Kidney glomerular epithelial cell (primary cell): ENCODE results near the gene SP8.

Experiments
- DNase-seq: peaks from one replicate; lab custom pipeline; 2025; lab: John Stamatoyannopoulos, UW

Gene SP8

DNA sequence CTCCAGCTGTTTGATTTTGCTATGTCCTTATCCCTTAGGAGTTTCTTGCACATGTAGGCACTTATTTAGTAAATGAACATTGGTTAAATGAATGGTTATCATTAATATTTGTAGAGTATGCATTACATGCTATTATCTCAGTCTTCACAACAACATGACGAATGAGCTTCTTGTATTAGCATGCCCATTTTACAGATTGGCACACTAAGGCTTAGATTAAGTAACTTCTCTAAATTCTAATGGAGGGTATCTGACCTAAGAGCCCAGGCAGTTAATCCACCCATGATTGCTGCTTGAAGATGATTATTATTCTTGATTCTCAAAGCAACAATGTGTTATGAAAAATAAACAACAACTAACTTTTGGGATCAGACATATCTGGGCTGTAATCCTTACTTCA is 32.7 kb downstream of the SP8 start:
- DNase-seq: no peak

DNA sequence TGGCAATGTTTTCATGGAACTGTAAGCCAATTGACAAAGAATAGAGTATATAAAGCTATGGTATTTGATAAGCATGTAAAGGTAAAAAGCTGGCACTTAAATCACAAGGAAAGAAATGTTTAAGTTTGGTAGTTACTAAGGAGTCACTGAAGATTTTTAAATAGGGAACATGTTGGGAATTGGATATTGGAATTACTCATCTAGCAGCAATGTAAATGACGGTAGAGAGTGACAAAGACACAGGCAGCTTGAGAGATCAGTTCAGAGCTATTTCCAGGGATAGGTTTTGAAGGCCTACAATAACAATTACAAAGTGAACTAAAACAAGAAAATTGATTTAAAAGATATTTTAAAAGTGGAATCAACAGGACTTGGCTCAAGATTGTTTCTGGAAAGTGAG is 36.8 kb downstream of the SP8 start:
- no peak for DNase-seq

DNA sequence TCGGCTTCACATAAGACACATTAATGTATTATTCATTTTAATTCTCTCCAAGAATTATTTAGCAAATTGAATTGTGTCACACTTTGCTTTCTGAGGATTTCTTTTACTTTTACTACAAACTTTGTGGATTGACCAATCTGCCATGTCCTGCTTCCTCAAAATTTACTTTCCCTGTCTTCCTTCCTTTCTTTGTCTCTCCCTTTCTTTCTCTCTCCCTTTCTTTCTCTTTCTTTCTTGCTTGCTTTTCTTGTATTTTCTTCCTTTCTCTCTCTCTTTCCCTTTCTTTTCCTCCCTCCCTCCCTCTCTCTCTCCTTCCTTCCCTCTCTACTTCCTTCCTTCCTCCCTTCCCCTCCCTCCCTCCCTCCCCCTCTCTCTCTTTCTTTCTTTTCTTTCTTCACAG is 37.8 kb downstream of the SP8 start:
- no peak for DNase-seq

DNA sequence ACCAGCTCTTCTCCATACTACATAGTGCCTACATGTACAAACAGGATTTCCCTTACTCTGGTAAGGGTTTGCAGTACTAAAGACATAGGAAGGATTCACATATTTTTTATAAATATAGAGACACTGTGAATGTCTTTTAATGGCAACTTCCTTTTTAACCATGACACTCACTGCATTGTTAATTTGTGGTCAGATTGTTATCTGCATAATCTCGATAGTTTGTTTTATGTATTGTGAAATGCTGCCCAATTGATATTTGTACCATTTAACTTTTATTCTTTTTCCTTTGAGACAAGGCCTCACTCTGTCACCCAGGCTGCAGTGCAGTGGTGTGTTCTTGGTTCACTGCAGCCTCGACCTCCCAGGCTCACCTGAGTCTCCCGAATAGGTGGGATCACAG is 39.7 kb downstream of the SP8 start:
- no peak for DNase-seq

DNA sequence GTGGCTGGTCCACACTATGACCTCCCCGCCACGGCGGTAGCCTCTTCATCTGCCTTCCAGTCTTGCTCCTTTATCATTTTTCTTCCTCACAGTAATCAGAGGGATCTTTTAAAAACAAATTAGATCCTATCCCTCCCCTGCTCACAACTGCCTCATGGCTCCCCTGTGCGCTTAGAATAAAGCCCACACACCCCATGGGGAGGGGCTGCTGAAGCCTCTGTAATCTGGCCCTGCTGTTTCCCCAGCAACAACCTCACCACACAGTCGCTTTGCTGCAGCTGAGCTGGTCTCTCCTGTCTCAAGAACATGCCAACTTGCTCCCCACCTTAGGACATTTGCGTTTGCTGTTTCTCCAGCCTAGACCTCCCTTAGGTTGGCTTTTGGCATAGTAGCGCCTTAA is 41.0 kb downstream of the SP8 start:
- DNase-seq: no peak

DNA sequence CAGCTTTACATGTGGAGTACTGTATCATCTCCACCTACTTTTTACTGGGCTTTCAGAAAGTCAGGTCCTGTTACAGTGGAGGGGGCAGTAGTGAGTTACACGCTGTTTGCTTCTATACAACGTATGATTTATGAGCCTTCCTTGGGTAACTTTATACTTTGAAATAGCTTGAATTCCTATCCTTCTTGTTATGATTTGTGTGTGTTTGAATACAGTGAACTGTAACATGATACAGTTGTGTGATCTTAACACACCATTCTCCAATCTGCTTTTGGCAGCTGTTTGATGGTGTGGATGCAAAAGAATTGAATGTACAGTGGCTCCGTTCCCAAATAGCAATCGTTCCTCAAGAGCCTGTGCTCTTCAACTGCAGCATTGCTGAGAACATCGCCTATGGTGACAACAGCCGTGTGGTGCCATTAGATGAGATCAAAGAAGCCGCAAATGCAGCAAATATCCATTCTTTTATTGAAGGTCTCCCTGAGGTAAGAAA is 41.7 kb downstream of the SP8 start:
- DNase-seq: peak; percentile 43

DNA sequence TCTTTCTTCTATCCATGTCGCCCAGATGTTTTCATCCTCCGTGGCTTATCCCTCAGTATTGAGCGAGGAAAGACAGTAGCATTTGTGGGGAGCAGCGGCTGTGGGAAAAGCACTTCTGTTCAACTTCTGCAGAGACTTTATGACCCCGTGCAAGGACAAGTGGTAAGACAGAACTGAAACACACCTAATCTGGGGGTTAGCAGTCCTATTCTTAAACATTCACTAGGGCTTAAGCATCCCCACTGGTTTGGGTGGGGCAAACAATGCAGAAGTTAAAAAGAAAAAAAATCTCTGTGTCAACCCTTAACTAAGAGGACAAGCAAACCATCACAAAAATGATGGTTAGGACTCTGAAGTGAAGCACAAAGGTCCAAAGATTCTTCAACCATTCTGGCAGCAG is 43.8 kb downstream of the SP8 start:
- DNase-seq: no peak

DNA sequence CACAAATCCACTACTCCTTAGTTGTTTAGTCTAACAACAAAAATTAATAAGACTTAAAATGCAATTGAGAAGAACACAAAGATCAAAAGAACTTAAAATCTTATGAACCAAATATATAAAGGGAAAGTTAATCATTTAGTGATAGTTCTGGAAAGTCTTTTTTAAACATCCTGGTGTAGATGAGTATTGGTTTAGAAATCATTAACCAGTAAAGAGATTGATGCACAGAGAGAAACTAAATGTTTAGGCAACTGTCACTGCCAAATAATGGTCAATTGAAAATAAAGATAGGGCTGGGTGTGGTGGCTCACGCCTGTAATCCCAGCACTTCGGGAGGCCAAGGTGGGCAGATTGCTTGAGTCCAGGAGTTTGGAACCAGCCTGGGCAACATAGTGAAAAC is 44.9 kb downstream of the SP8 start:
- DNase-seq: no peak

DNA sequence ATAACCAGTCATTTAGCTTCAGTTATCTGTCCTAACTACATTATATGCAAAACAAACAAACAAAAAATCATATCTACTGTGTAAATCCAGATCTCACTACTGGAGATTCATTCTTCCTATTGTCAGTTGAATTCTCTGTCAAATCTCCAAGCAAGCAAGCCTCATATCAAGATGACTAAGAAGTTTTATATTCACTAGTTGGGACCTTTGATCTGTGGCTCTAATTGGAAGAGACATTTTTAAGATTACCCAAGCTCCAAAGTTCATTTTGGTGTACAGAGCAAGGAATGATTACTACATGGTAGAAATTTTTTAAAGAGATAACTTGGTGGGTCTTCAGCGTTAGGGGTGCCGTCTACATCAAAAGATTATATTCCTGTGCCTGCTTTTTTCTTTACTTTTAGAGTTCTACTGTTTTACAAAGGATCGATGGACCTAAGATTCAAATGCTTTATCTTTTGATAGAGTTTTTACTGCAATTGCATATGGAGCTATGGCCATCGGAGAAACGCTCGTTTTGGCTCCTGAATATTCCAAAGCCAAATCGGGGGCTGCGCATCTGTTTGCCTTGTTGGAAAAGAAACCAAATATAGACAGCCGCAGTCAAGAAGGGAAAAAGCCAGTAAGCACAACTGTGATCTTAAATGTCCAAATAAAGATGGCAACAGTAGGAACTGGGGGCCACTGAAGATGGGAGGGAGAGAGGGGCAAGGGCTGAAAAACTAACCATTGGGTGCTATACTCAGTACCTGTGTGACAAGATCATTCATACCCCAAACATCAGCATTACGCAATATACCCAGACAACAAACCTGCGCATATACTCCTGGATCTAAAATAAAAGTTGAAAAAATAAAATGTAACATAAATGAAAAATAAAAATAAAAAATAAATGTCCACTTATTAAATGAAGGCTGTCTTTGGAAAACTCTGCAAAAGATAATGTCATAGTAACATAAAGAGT is 47.9 kb downstream of the SP8 start:
- no peak for DNase-seq

DNA sequence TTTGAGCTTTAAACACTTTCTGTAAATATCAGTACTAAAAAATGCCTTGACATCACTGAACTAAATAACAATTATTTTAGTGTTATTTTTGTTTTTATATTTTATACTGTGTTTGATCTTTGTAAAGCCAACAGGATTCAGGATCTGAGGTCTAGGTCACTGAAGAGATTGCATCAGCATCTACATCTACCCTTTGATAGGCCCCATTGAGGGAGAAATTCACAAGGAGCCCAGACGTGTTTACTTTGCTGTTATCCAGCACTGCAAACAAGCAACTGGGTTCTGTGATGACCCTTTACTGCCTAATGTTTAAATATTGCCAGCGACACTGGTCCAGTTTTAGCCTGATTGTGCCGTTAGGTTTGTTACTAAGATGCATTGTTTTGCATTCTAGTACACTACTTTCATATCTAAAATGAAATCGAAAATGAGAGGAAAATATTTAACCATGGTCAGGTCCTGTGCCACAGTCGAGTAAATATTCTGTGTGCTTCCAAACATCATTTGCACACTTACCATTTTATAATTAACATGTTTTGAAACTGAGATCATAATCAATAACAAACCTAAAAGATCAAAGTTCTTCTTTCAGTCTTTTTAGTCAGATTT is 48.7 kb downstream of the SP8 start:
- no peak for DNase-seq

DNA sequence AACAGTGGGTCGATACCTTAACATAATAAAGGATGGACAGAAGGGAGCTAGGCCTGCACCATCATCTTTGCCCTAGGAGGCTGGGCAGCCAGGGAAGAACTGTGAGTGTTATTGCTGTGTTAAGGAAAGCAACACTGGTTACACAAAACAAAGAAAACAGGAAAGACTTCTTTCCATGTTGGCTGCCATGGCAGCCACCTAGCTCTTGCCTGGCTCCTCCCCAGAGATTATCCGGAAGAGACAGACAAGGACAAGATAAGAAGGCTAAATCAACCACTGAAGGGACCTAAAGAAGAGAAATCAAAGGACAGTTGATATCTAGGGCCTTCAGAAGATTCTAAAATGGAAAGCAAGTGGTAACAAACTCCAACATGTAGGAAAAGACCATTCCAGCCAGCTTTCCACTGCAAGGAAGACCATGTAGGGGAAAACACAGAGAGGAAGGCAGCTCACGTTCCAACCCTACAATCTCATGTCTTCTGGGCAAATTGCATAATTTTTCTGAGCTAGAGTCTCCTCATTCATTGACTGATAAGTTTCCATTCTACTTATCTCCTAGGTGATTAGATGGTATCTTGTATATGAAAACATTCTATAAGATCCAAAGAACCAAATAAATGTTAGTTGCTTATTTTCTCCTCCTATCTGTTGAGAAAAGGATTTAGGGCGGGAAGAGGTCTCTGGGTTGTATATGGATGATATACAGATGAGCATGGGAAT is 51.2 kb downstream of the SP8 start:
- DNase-seq: no peak
